ENCODE measurements around the gene HS6ST1.

HS6ST1 gene

DNA sequence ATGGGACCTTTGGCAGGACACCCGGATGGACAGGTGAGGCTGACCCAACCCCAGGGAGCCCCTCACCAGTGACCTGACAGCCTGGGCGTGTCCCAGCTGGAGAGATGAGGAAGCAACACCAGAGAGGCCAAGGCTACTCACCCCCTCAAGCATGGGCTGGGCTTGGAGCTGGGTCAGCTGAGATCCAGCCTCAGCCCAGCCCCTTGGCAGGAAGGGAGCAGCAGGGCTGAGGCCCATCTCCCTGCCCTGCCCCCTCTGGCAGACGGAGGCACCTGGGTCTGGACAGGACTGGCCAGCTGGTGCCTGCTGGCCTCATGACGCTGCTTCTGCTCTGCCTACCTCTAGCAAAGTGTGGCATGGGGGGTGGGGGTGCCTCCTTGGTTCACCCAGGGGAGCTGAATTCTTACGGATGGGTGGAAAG is 37.8 kb downstream of the HS6ST1 start:
- DNase-seq (ENCODE audit: insufficient read length) (no peak), FAIRE-seq (no peak)
- no peak for TF ChIP-seq POLR2A (IDR thresholded peaks at IDR 0.05; ENCODE audit: low read depth, low read length)
- no peak for TF ChIP-seq TAF1 (IDR thresholded peaks at IDR 0.05; ENCODE audit: borderline replicate concordance, low read depth, low read length)
- TF ChIP-seq POLR2AphosphoS5 (IDR thresholded peaks at IDR 0.05; ENCODE audit: low read depth, low read length) = no peak

DNA sequence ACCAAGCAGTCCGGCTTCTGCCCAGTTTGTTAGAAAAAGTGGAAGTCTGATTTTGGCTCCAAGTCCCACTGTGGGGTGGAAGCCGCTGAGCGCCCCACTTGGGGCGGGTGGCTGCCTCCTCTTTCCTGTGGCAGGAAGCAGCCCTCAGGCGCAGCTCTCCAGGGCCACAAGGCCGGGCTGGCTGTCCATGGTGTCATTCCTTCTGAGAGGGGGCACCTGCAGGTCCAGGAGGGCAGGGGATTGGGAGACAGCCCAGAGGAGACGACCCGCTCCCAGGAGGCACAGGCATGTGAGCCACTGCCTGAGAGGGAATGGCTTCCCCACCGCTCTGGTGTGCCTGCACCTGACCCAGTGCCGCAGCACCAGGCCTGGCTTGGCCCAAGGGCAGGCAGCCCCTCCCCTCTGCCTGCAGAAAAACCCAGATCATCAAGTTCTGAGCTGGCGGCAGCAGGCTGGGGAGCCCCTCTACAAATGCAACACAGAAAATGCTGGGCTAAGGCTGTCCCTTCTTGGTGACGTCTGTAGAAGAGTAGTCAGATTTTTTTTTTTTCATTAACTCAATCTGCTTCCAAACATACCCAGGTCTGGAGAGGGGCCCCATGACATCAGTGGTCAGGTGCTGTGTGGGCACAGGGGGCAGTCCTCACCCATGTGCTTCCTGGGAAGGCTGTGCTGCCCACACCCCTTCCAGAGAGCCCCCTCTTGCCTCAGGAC is 38.4 kb downstream of the HS6ST1 start:
- DNase-seq (ENCODE audit: insufficient read length) = no peak
- TF ChIP-seq POLR2A (IDR thresholded peaks at IDR 0.05; ENCODE audit: low read depth, low read length) (no peak), POLR2AphosphoS5 (IDR thresholded peaks at IDR 0.05; ENCODE audit: low read depth, low read length) (no peak), TAF1 (IDR thresholded peaks at IDR 0.05; ENCODE audit: borderline replicate concordance, low read depth, low read length) (no peak)
- no peak for FAIRE-seq

DNA sequence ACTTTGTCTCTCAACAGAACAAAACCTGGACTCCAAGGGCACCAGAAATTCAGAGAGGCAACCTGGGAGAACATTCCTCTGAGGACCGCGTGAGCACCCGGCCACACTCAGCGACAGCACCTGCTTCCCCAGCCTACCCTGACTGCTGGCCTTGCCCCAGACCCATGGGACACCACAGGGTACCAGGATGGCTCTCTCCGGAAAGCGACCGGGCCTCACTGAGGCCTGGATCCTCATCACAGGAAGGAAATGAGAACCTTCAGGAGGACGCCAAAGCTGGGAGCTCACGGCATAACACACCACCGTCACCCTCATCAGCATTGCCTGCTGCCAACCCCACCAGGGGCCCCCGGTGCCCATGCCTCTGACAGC is 38.9 kb downstream of the HS6ST1 start:
- no peak for FAIRE-seq
- TF ChIP-seq POLR2A (IDR thresholded peaks at IDR 0.05; ENCODE audit: low read depth, low read length) (no peak), POLR2AphosphoS5 (IDR thresholded peaks at IDR 0.05; ENCODE audit: low read depth, low read length) (no peak), TAF1 (IDR thresholded peaks at IDR 0.05; ENCODE audit: borderline replicate concordance, low read depth, low read length) (no peak)
- no peak for DNase-seq (ENCODE audit: insufficient read length)

DNA sequence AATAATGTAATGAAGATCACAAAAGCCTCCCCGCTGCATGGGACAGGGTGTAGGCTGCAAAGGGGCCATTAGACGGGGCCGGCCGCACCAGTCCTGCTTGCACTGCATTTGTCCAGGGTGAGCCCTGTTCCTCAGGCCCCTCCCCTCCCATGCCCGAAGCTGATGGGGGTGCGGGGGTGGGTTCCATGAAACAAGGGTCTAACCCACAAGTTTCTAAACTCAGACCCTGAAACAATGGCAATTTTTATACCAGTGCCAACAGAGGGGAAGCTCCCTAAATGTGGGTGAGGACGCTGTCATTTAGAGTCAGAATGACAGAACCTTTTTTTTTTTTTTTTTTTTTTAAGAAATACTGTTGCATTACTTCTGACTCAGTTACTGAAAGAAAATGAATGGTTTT is 39.7 kb downstream of the HS6ST1 start:
- FAIRE-seq (no peak), DNase-seq (ENCODE audit: insufficient read length) (no peak)
- TF ChIP-seq POLR2A (IDR thresholded peaks at IDR 0.05; ENCODE audit: low read depth, low read length) = no peak
- no peak for TF ChIP-seq TAF1 (IDR thresholded peaks at IDR 0.05; ENCODE audit: borderline replicate concordance, low read depth, low read length)
- TF ChIP-seq POLR2AphosphoS5 (IDR thresholded peaks at IDR 0.05; ENCODE audit: low read depth, low read length) = no peak

DNA sequence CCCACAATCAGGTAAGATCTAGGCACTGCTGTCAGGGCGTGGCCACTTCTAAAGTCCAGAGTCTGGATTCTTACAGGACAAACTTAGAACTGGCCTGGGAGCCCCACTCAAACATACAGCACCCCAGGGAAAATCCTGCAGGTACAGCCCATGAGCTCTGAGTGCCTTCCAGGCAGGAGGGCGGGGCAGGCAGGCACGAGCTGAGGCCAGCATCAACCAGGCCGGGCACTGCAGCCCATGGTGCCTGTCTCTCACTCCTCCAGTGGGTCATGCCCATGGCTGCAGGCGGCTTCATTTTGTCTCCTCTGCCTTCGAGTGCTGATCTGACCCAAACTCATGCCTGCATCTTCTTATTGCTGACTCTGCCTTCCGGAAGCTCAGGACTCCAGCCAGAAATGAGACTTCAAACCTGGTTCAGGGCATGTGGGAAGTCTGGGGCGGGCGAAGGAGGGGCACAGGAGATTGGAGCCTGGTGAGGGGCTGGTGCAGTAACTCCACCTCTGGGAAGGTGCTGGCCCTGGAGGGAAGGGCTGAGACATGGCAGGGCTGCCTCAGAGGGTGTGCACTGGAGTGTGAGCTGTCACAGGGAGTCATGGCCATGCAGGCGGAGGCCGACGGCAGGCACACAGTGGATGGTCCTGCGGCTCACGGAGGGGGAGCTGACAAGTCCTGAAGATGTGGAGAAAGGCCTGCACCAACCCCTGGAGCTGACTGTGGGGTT is 40.5 kb downstream of the HS6ST1 start:
- TF ChIP-seq POLR2A (IDR thresholded peaks at IDR 0.05; ENCODE audit: low read depth, low read length) (no peak), POLR2AphosphoS5 (IDR thresholded peaks at IDR 0.05; ENCODE audit: low read depth, low read length) (no peak), TAF1 (IDR thresholded peaks at IDR 0.05; ENCODE audit: borderline replicate concordance, low read depth, low read length) (no peak)
- FAIRE-seq = no peak

DNA sequence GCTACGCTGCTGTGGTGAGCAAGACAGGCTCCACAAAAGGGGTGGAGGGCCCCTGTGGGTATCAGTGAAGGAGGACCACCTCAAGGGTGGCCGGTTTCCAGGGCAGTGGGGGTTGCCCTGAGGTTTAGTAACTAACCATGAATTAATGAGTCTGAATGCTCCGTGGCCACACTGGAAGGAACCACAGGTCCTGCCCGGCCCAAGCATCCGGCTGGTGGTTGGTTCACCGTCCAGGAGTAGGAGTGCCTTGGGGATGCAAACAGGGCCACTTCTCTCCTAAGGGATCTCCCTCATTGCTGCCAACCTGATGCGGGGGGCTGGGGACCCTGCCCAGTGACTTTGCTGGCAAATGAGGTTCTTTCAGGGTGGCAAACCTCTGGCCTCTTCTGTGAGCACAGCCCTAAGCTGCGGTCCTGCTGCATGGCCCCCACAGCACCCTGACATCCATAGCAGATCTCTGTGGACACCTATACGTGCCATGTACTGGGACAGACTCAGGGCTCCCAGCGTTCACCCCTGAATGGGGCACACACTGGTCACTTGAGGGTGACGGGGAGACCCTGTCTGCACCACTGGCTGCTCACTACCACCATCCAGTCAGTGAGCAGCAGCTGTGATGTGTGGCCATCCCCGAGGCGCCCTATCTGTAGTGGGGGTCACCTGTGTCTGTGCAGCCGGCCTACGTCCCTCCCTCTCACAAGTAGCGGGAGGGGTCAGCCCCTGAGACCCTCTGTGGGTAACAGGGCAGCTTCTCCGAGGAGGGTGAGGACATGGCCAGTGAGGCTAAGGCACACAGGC is 41.6 kb downstream of the HS6ST1 start:
- no peak for FAIRE-seq
- TF ChIP-seq TAF1 (IDR thresholded peaks at IDR 0.05; ENCODE audit: borderline replicate concordance, low read depth, low read length) = no peak
- TF ChIP-seq POLR2AphosphoS5 (IDR thresholded peaks at IDR 0.05; ENCODE audit: low read depth, low read length) = no peak
- TF ChIP-seq POLR2A (IDR thresholded peaks at IDR 0.05; ENCODE audit: low read depth, low read length) = no peak
- DNase-seq (ENCODE audit: insufficient read length) = no peak

More for the DNA sequence above, 40.5 kb downstream of the HS6ST1 start:
- DNase-seq (ENCODE audit: insufficient read length) = no peak

DNA sequence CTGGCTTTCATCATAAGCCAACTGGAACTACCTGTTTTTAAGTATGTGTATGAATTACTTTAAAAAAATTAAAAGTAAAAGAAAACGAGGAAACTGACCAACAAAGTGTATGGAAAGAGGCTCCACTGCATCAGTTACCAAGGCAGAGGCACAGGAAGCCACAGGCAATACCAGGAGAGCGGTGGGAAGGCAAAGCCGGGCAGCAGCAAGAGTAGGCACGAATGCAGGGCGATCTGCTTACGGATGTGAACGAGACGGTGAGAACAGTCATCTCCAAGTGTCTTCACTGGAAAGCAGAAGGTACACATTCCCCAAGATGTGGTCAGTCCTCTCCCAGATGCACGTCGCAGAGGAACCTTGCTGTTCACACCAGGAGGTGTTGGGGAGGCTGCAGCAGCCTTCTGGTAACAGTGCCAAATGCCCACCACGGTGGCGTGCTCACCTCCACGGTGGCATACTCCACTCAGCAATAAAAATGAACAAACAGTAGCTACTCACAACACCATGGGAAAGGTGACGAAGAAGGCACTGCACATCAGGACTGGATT is 43.1 kb downstream of the HS6ST1 start:
- no peak for TF ChIP-seq POLR2AphosphoS5 (IDR thresholded peaks at IDR 0.05; ENCODE audit: low read depth, low read length)
- no peak for TF ChIP-seq TAF1 (IDR thresholded peaks at IDR 0.05; ENCODE audit: borderline replicate concordance, low read depth, low read length)
- no peak for TF ChIP-seq POLR2A (IDR thresholded peaks at IDR 0.05; ENCODE audit: low read depth, low read length)
- FAIRE-seq (no peak), DNase-seq (ENCODE audit: insufficient read length) (no peak)

DNA sequence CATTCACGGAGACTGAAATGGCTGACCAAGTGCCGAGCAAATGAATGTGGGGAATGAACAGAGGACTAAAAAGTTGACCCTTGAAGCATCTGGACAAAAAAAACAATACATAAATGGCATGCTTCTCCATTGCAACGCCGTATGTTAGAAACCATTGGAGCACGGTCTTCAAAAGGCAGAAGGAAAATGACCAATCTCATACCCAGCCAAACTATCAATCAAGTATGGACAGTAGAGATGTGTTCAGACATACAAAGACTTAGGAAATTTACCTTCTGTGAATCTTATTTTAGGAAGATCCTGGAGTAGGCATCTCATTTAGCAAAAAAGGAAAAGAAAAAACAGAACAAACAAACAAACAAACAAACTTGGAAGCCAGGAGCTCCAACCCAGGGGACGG is 44.5 kb downstream of the HS6ST1 start:
- no peak for FAIRE-seq
- DNase-seq (ENCODE audit: insufficient read length) = no peak
- no peak for TF ChIP-seq POLR2AphosphoS5 (IDR thresholded peaks at IDR 0.05; ENCODE audit: low read depth, low read length)

DNA sequence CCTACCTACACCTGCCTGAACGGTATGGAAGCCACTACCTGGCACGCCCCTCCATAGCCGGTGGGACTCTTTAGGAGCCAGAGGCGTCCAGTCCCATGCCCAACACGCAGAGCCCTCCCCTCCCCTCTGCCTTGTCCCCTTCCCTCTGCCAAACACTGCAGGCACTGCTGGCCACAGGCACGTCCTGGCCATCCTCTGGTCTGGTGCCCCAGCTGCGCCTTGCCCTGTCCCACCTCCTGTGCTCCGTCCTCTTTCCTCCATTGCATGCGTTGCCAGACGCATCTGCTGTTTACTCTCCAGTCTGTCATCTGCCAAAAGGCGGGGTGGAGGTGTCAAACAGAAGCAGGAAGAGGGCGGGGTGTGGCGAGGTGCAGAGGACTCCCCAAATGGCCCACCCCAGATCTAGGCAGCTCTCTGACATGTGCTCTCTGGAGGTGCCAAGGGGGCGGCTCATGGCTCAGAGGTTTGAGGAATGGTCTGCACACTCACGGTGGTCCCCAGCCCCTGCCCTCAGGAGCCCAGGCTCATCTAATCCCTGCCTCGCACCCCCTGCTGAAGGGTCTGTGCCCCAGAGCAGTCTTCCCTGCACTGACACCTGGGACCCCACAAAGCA is 45.1 kb downstream of the HS6ST1 start:
- DNase-seq (ENCODE audit: insufficient read length) (no peak), FAIRE-seq (no peak)
- TF ChIP-seq TAF1 (IDR thresholded peaks at IDR 0.05; ENCODE audit: borderline replicate concordance, low read depth, low read length) (no peak), POLR2A (IDR thresholded peaks at IDR 0.05; ENCODE audit: low read depth, low read length) (no peak), POLR2AphosphoS5 (IDR thresholded peaks at IDR 0.05; ENCODE audit: low read depth, low read length) (no peak)

DNA sequence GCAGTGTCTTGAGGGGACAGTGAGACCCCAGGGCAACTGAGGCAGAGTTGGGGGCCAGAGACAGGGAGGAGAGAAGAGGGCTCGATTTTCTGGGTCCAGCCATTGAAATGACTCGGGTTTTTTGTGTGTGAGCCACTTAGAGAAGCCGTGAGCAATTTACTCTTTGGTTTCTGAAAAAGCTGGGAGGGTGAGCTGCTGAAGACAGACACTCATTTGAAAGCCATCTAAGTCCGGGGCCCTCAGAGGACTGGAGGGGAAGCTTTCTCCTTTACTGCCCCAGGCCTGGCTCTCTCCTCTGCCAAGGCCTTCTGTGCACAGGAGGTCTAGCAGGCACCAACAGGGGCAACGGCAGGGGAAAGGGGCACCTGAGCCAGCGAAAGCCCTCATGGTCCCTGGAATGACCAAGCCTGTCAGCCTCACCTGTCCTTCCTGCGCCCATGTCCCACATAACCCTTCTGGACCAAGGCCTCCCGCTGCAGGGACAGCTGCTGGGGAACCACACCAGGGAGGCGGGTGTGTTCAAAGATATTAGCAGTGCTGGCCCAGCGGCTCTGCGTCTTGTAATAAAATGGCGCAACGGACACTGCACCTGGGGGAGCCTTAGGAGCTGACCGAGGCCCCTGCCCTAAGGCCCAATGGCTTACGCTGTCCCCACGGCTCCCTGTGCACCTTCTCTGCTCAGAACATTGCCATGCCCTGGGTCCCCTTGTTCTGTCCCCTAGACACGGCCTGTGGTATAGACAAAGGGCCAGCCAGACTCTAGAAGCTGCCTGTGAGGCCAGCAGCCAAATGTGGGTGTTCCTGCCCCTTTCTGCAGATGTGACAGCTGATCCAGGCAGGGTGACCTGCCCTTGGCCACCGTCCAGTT is 45.8 kb downstream of the HS6ST1 start:
- no peak for TF ChIP-seq POLR2A (IDR thresholded peaks at IDR 0.05; ENCODE audit: low read depth, low read length)
- DNase-seq (ENCODE audit: insufficient read length) = no peak
- FAIRE-seq = no peak
